Effector memory CD8-positive, alpha-beta T cell (primary cell): ENCODE measurements around the gene SLC24A4.
"Not testable (repeated sequence)": the region's sequence is repeated elsewhere in the genome, so short reads cannot be mapped to it uniquely, and the experiment has no call there.

Source experiments
- ATAC-seq: fragments of 150-1000 bp; cut with Tn5 transposase; replicated peaks from 2 replicates; pipeline ENCODE4 v1.10.0; 2021; ENCODE audit warnings: mild to moderate bottlenecking, moderate library complexity
- DNase-seq, 3 experiments: peaks; one replicate each; pipeline ENCODE4 v3.0.0; 2021
- H3K27ac Mint-ChIP-seq, 2 donors: one replicate each; pipeline ENCODE4 v1.8.0; 2022; ENCODE audit warnings: mild to moderate bottlenecking in 2 of 2, mixed read lengths in 2 of 2, moderate library complexity in 2 of 2
- H3K27me3 Mint-ChIP-seq, 2 donors: one replicate each; pipeline ENCODE4 v1.8.0; 2022; ENCODE audit warnings: mixed read lengths in 2 of 2
- H3K36me3 Mint-ChIP-seq: one replicate; pipeline ENCODE4 v1.8.0; 2022; ENCODE audit warnings: mild to moderate bottlenecking, moderate library complexity, mixed read lengths; ENCODE audit not compliant: insufficient read depth
- H3K4me1 Mint-ChIP-seq, 2 donors: one replicate each; pipeline ENCODE4 v1.8.0; 2022; ENCODE audit warnings: low read depth in 2 of 2, mixed read lengths in 2 of 2
- H3K4me3 Mint-ChIP-seq, 2 donors: one replicate each; pipeline ENCODE4 v1.8.0; 2022; ENCODE audit warnings: mild to moderate bottlenecking in 2 of 2, mixed read lengths in 2 of 2, moderate library complexity in 2 of 2
- H3K9me3 Mint-ChIP-seq, 2 donors: one replicate each; pipeline ENCODE4 v1.8.0; 2022; ENCODE audit warnings: mixed read lengths in 2 of 2

SLC24A4 gene

GRCh38 chr14:92536231-92536630 lies 213.3 kb downstream of the SLC24A4 start:
- ATAC-seq, H3K27me3 Mint-ChIP-seq, H3K9me3 Mint-ChIP-seq, DNase-seq: not testable (repeated sequence)
- H3K36me3 Mint-ChIP-seq: peaks cover 17% of the 10 kb centered on the region
- peak overlapping the region; percentile 72 to 99 for H3K27ac Mint-ChIP-seq
- H3K4me3 Mint-ChIP-seq: peak overlapping the region; percentile 71 to 80
- peaks cover 57 to 72% of the 10 kb centered on the region in 2 donors for H3K4me1 Mint-ChIP-seq

GRCh38 chr14:92538412-92538985 lies 215.5 kb downstream of the SLC24A4 start:
- Mint-ChIP-seq H3K4me3 (no peak overlapping the region), H3K27ac (peak overlapping the region; percentile 12 to 81), H3K27me3 (no peaks in the 10 kb centered on the region), H3K4me1 (peaks cover 47 to 73% of the 10 kb centered on the region in 2 donors), H3K36me3 (peaks cover 8% of the 10 kb centered on the region), H3K9me3 (no peaks in the 10 kb centered on the region)
- no peak for DNase-seq
- ATAC-seq: no peak

- Mint-ChIP-seq H3K4me3 (peak overlapping the region; percentile 23 to 59), H3K36me3 (peaks cover 9% of the 10 kb centered on the region), H3K27me3 (no peaks in the 10 kb centered on the region), H3K27ac (peak overlapping the region; percentile 76 to 81), H3K4me1 (peaks cover 50 to 78% of the 10 kb centered on the region in 2 donors), H3K9me3 (no peaks in the 10 kb centered on the region)
- DNase-seq: no peak
- no peak for ATAC-seq
Measured at GRCh38 chr14:92539419-92539818, 216.5 kb downstream of the SLC24A4 start.

- H3K27ac Mint-ChIP-seq: peak overlapping the region; percentile 76 to 81
- ATAC-seq: peak; percentile 31
- no peak for DNase-seq
Measured at GRCh38 chr14:92539875-92540274, 216.9 kb downstream of the SLC24A4 start.

GRCh38 chr14:92540472-92541048 lies 217.6 kb downstream of the SLC24A4 start:
- no peak for DNase-seq
- Mint-ChIP-seq H3K4me3 (peak overlapping the region; percentile 10 to 59), H3K4me1 (peaks cover 46 to 74% of the 10 kb centered on the region in 2 donors), H3K27me3 (no peaks in the 10 kb centered on the region), H3K36me3 (peaks cover 12% of the 10 kb centered on the region), H3K9me3 (no peaks in the 10 kb centered on the region), H3K27ac (peak overlapping the region; percentile 76 to 84)
- no peak for ATAC-seq

More at GRCh38 chr14:92539875-92540274, 216.9 kb downstream of the SLC24A4 start:
- H3K4me3 Mint-ChIP-seq: peak overlapping the region; percentile 14 to 59
- H3K4me1 Mint-ChIP-seq: peaks cover 50 to 78% of the 10 kb centered on the region in 2 donors
- peaks cover 10% of the 10 kb centered on the region for H3K36me3 Mint-ChIP-seq
- no peaks in the 10 kb centered on the region for H3K9me3 Mint-ChIP-seq
- no peaks in the 10 kb centered on the region for H3K27me3 Mint-ChIP-seq

GRCh38 chr14:92542766-92543554 lies 220.0 kb downstream of the SLC24A4 start:
- H3K9me3 Mint-ChIP-seq: no peaks in the 10 kb centered on the region
- H3K27me3 Mint-ChIP-seq: no peaks in the 10 kb centered on the region
- ATAC-seq (no peak), DNase-seq (no peak)
- H3K27ac Mint-ChIP-seq: peak overlapping the region in 1 of 2 donors; percentile 42
- H3K4me3 Mint-ChIP-seq: no peak overlapping the region
- peaks cover 43 to 69% of the 10 kb centered on the region in 2 donors for H3K4me1 Mint-ChIP-seq
- H3K36me3 Mint-ChIP-seq: peaks cover 23% of the 10 kb centered on the region

- Mint-ChIP-seq H3K36me3 (peaks cover 27% of the 10 kb centered on the region), H3K27ac (peak overlapping the region; percentile 26 to 41), H3K4me1 (peaks cover 39 to 68% of the 10 kb centered on the region in 2 donors), H3K9me3 (no peaks in the 10 kb centered on the region), H3K27me3 (no peaks in the 10 kb centered on the region), H3K4me3 (no peak overlapping the region)
- ATAC-seq: no peak
- no peak for DNase-seq
Measured at GRCh38 chr14:92544051-92544720, 221.2 kb downstream of the SLC24A4 start.

GRCh38 chr14:92546347-92547053 lies 223.5 kb downstream of the SLC24A4 start:
- DNase-seq (no peak), ATAC-seq (no peak)
- Mint-ChIP-seq H3K4me1 (peaks cover 37 to 70% of the 10 kb centered on the region in 2 donors), H3K4me3 (no peak overlapping the region), H3K9me3 (no peaks in the 10 kb centered on the region), H3K27ac (peak overlapping the region; percentile 41 to 83), H3K36me3 (peaks cover 29% of the 10 kb centered on the region), H3K27me3 (no peaks in the 10 kb centered on the region)

- peaks cover 42 to 62% of the 10 kb centered on the region in 2 donors for H3K4me1 Mint-ChIP-seq
- no peak overlapping the region for H3K4me3 Mint-ChIP-seq
- H3K9me3 Mint-ChIP-seq: no peaks in the 10 kb centered on the region
- peak overlapping the region; percentile 80 to 83 for H3K27ac Mint-ChIP-seq
- H3K27me3 Mint-ChIP-seq: no peaks in the 10 kb centered on the region
- ATAC-seq: no peak
- DNase-seq: no peak
- H3K36me3 Mint-ChIP-seq: peaks cover 29% of the 10 kb centered on the region
Measured at GRCh38 chr14:92549105-92549858, 226.3 kb downstream of the SLC24A4 start.

- peak overlapping the region; percentile 80 to 83 for H3K27ac Mint-ChIP-seq
- H3K36me3 Mint-ChIP-seq: peaks cover 25% of the 10 kb centered on the region
- ATAC-seq (peak; percentile 35), DNase-seq (no peak)
- no peaks in the 10 kb centered on the region for H3K9me3 Mint-ChIP-seq
- H3K4me1 Mint-ChIP-seq: peaks cover 39 to 57% of the 10 kb centered on the region in 2 donors
- H3K27me3 Mint-ChIP-seq: no peaks in the 10 kb centered on the region
- H3K4me3 Mint-ChIP-seq: peak overlapping the region in 1 of 2 donors; percentile 25
Measured at GRCh38 chr14:92549859-92550230, 226.9 kb downstream of the SLC24A4 start.
